GM21619 (cell line): ENCODE measurements around the gene GPATCH8.

Experiments
- ATAC-seq: cut with Tn5 transposase; IDR thresholded peaks from one replicate; pipeline ENCODE4 v1.9.1; 2021; ENCODE audit not compliant: unreplicated experiment

Gene GPATCH8

GRCh38 chr17:44359006-44359405, 144.2 kb downstream of the GPATCH8 start:
- ATAC-seq = no peak

DNA sequence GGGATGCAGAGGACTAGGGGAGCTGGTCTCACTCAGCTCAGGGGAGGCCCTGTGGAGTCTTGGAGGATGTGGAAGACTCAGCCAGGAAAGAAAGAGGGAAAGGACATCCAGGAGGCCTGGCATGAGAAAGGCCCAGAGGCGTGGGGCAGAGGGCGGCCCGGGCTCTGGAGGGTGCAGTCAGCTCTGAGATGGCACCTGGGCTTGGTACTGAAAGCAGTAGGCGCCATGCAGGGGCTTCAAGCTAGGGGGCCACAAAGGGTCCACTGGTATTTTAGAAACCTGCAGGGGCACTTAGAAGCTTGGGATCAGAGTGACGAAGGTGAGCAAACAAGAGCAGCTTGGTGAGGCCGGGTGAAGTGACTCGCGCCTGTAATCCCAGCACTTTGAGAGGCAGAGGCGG, 145.1 kb downstream of the GPATCH8 start:
- ATAC-seq = no peak

- ATAC-seq = no peak
These were observed 147.0 kb downstream of the GPATCH8 start for GRCh38 chr17:44356241-44356640.

GRCh38 chr17:44355642-44356099, 147.5 kb downstream of the GPATCH8 start:
- ATAC-seq = no peak

DNA sequence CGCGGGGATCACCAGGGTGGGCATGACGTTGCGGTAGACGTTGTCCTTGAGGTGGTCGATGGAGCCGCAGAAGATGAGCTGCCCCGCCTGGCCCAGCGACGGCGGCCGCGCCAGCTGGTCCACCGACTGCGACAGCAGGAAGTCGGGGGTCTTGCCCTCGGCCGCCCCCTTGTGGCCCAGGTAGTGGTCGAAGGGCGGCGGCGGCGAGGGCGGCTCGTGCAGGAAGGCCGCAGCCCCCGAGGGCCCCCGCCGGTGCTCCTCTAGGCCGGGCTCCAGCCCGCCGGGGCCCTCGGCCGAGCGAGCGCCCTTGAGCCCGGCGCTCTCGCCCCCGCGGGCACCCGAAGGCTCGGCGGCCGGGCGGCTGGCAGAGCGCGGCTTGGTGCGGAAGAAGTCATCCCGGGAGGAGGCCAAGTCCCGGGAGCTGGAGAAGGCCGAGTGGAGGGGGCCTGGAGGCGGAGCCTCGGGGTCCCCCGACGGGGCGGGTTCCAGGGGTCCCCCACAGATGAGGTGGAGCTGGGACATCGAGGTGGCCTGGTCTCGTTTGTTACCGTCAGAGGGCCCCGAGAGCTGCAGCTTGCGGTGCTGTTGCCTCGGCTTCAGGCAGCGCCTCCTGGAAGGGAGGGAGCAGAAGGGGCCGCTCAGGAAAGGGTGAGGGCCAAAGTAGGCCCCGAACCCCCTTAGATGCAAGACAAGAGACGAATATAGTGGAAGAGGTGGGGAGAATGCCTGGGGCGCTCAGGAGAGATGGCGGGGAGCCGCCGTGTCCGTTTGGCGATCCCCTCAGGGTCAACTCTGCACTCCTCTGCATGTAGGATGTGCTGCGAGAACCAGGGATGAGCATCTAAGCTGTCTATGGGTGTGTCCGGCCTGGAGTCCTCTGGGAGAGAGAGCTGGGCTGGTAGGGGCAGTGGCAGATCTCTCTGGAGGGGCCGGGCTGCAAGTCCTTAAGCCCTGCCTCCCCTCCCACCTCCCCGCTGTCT, 148.3 kb downstream of the GPATCH8 start:
- ATAC-seq = no peak

DNA sequence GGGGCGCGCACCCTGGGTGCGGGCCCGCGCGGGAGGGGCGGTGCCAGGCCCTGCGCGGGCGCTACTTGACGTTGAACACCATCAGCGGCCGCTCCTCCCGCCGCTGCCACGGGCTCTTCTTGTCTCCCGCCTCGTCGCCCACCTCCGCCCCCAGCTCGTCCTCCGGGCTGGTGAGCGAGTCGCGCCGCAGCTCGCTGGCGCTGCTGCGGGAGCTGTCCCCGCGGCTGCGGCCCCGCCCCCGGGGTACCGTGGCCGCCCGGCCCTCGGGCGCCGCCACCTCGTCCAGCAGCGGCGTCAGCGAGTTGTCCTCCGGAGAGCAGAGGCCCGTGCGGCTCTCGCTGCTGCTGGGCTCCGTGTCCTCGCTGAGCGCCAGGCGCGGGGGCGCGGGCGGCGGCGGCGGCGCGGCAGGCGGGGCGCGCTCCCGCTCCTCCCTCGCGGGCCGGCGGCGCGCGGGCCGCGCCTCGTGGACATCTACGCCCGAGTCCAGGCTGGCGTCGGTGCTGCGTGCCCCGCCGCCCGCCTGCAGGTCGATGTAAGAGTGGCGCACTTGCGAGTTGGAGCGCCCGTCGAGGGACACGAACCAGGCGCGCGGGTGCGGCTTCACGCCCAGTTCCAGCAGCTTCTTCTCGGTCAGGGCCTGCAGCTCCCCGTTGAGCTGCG, 149.4 kb downstream of the GPATCH8 start:
- no peak for ATAC-seq

- ATAC-seq = no peak
These were observed 150.2 kb downstream of the GPATCH8 start for GRCh38 chr17:44352828-44353671.

- ATAC-seq = no peak
These were observed 151.0 kb downstream of the GPATCH8 start for GRCh38 chr17:44351961-44352827.

- no peak for ATAC-seq
These were observed 151.7 kb downstream of the GPATCH8 start for GRCh38 chr17:44351464-44351863.

DNA sequence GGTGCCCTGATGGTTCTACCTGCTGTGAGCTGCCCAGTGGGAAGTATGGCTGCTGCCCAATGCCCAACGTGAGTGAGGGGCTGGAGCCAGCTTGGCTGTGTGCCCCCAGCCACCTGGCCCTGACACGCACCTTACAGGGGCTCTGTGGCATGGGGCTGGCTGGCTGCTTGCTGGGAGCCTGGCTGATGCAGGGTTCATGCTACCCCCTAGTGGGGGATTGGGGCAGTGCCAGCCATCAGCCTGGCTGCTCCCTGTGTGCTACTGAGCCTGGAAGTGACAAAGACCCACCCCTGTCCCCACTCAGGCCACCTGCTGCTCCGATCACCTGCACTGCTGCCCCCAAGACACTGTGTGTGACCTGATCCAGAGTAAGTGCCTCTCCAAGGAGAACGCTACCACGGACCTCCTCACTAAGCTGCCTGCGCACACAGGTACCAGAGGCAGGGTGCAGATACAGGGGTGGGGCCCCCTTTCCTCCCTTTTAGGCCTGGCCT, 152.4 kb downstream of the GPATCH8 start:
- ATAC-seq = no peak

DNA sequence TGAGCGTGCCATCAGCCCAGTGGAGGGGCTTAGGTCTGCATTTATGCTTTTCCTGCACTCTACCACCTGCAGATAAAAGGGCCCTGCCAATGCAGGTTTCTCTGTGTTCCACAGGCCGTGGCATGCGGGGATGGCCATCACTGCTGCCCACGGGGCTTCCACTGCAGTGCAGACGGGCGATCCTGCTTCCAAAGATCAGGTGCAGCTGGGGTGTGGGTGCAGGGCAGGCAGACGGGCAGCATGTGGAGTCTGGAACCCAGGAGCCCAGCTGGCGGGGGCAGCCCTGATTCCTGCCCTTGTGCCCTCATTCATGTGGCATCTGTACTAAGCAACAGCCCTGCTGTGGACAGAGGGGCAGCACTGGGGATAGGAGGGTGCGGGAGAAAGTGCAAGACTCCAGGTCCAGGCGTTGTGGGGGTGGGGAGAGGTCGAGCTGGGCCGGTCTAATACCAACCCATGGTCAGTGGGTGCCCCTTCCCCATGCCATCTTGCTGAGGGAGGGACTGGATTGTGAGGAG, 153.6 kb downstream of the GPATCH8 start:
- no peak for ATAC-seq

- no peak for ATAC-seq
These were observed 154.2 kb downstream of the GPATCH8 start for GRCh38 chr17:44348988-44349364.

DNA sequence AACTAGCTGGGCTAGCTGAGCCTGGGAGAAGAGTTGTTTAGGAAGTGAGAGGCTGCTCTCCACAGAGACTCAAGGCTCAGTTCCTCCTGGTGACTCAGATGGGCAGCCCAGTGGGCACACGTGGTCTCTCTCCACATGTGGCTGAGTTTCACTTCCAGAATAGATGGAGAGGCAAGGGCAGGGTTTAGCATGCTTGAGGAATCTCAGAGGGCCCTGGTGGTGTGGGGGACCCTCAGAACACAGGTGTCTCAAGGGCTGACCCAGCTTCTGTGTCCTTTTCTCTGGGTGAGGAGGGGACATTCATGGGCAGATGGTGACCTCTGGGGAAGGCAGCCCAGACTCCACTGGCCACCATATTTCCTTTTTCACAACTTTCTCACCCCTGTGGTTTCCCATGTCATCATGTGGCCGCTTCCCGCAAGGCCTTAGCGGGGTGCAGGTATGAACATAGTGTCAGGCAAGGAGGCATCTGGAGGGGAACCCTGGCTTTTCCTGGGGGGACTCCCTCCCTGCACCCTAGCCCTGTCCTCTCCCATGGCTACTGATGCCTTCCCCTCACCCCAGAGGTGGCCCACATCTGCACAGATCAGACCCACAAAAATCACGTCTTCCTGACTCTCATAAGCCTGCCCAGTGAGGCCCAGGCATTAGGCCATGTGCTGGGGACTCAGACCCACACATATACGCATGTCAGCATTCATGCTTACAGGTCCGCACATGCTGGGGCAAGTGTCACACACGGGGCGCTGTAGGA, 154.8 kb downstream of the GPATCH8 start:
- peak; percentile 44 for ATAC-seq
